Liver (tissue), 9 donors: ENCODE data around the gene IP6K1. TPM values are rescaled to one million over a fixed set of nuclear protein-coding genes. Genes with fewer than 3 reads are reported as not detected.

Experiments
- DNase-seq: peaks from one replicate; pipeline ENCODE4 v3.0.0-alpha.2; 2017; ENCODE audit warnings: low spot score
- H3K27ac ChIP-seq, 2 donors: one replicate each; pipeline ENCODE4 v1.7.0; 2013; ENCODE audit warnings: inconsistent platforms in 2 of 2, low read length in 2 of 2, control low read depth in 1 of 2, low read depth in 1 of 2, mild to moderate bottlenecking in 1 of 2
- H3K27me3 ChIP-seq, 4 donors: one replicate each; pipeline versions ENCODE4 v1.6.1 to v1.7.0; 2013; ENCODE audit warnings: low read length in 3 of 4, inconsistent platforms in 1 of 4, mild to moderate bottlenecking in 1 of 4, moderate library complexity in 1 of 4; ENCODE audit not compliant: control insufficient read depth in 4 of 4, insufficient read depth in 4 of 4
- H3K36me3 ChIP-seq, 4 donors: one replicate each; pipeline versions ENCODE4 v1.6.1 to v1.7.0; 2013; ENCODE audit warnings: low read length in 3 of 4, mild to moderate bottlenecking in 3 of 4, low read depth in 1 of 4, moderate library complexity in 1 of 4; ENCODE audit not compliant: control insufficient read depth in 4 of 4, insufficient read depth in 3 of 4
- H3K4me1 ChIP-seq, 4 donors: one replicate each; pipeline versions ENCODE4 v1.6.1 to v1.7.0; 2013; ENCODE audit warnings: low read length in 3 of 4, mild to moderate bottlenecking in 3 of 4, moderate library complexity in 1 of 4; ENCODE audit not compliant: control insufficient read depth in 4 of 4, insufficient read depth in 4 of 4
- H3K4me3 ChIP-seq, 3 donors: one replicate each; pipeline versions ENCODE4 v1.6.1 to v1.7.0; 2013; ENCODE audit warnings: low read length in 3 of 3, control low read depth in 1 of 3, low read depth in 1 of 3, mild to moderate bottlenecking in 1 of 3
- H3K9ac ChIP-seq, 2 donors: one replicate each; pipeline ENCODE4 v1.7.0; 2013; ENCODE audit warnings: low read length in 2 of 2, mild to moderate bottlenecking in 2 of 2, moderate library complexity in 2 of 2, control low read depth in 1 of 2, low read depth in 1 of 2
- H3K9me3 ChIP-seq, 4 donors: one replicate each; pipeline versions ENCODE4 v1.6.1 to v1.7.0; 2013; ENCODE audit warnings: low read length in 3 of 4; ENCODE audit not compliant: control insufficient read depth in 4 of 4
- ATF3 ChIP-seq: IDR thresholded peaks from 2 replicates; pipeline ENCODE4 v1.6.1; 2016; ENCODE audit warnings: antibody characterized with exemption
- CTCF ChIP-seq: fragments of 150-350 bp; IDR thresholded peaks from 2 replicates; pipeline ENCODE4 v1.5.1; 2017; ENCODE audit warnings: improper control_type of control experiment, low read depth, low read length; ENCODE audit not compliant: missing input control
- EGR1 ChIP-seq, 2 donors: IDR thresholded peaks; 2 replicates each; pipeline ENCODE4 v1.6.1; 2016 to 2018; ENCODE audit warnings: antibody characterized with exemption in 2 of 2, low read depth in 2 of 2
- FOXA1 ChIP-seq: IDR thresholded peaks from 2 replicates; pipeline ENCODE4 v1.6.1; 2016; ENCODE audit warnings: antibody characterized with exemption
- FOXA2 ChIP-seq: IDR thresholded peaks from 2 replicates; pipeline ENCODE4 v1.6.1; 2016; ENCODE audit warnings: antibody characterized with exemption
- GABPA ChIP-seq, 2 donors: IDR thresholded peaks in 1 of 2; conservative IDR thresholded peaks in 1 of 2; 2 replicates each; pipeline ENCODE4 v1.6.1; 2016; ENCODE audit warnings: antibody characterized with exemption in 2 of 2, mild to moderate bottlenecking in 1 of 2, moderate library complexity in 1 of 2
- HNF4A ChIP-seq, 2 donors: conservative IDR thresholded peaks; 2 replicates each; pipeline ENCODE4 v1.6.1; 2016; ENCODE audit warnings: antibody characterized with exemption in 2 of 2, mild to moderate bottlenecking in 2 of 2
- HNF4G ChIP-seq: IDR thresholded peaks from 2 replicates; pipeline ENCODE4 v1.6.1; 2016; ENCODE audit warnings: antibody characterized with exemption
- NR2F2 ChIP-seq: IDR thresholded peaks from 2 replicates; pipeline ENCODE4 v1.6.1; 2016; ENCODE audit warnings: antibody characterized with exemption
- RAD21 ChIP-seq, 2 donors: IDR thresholded peaks; 2 replicates each; pipeline ENCODE4 v1.6.1; 2016; ENCODE audit warnings: antibody characterized with exemption in 2 of 2, mild to moderate bottlenecking in 2 of 2
- RXRA ChIP-seq, 2 donors: IDR thresholded peaks; 2 replicates each; pipeline ENCODE4 v1.6.1; 2017 to 2018; ENCODE audit warnings: antibody characterized with exemption in 2 of 2, mild to moderate bottlenecking in 1 of 2
- SP1 ChIP-seq: IDR thresholded peaks from 2 replicates; pipeline ENCODE4 v1.6.1; 2018; ENCODE audit warnings: antibody characterized with exemption, mild to moderate bottlenecking
- YY1 ChIP-seq: IDR thresholded peaks from 2 replicates; pipeline ENCODE4 v1.6.1; 2016; ENCODE audit warnings: antibody characterized with exemption, mild to moderate bottlenecking
- WGBS: extraction: QIAGEN DNeasy Blood & Tissue Kit; methylation state at CpG from one replicate; pipeline ENCODE4 v1.1.7; 2013; 5-methylcytosine and 5-hydroxymethylcytosine counted together
- polyA plus RNA-seq, 2 donors: library from polyadenylated mRNA; stranded (reverse) in 1 of 2; unstranded in 1 of 2; fragments of 200-250 nt in 1 of 2; fragments of >200 nt in 1 of 2; fragmentation: Nextera tagmentation in 1 of 2; extraction: Ambion mirVana in 1 of 2; gene quantifications; one replicate each; pipeline versions ENCODE4 v1.2.1 to v1.2.3, GENCODE V29; 2013 to 2015
- total RNA-seq, 2 donors: library from RNA; depleted of rRNA; stranded (reverse); fragments of >200 nt; gene quantifications; one replicate each; pipeline ENCODE4 v1.2.3, GENCODE V29; 2014
- TF ChIP-seq, protein P1 (sequence below): IDR thresholded peaks from 2 replicates; pipeline ENCODE4 v1.6.1; 2016; ENCODE audit warnings: antibody characterized with exemption
- TF ChIP-seq, protein P2 (sequence below): IDR thresholded peaks from 2 replicates; pipeline ENCODE4 v1.6.1; 2016; ENCODE audit warnings: antibody characterized with exemption, mild to moderate bottlenecking
- donor health status: healthy.
- donor health status: healthy.
- donor health status: healthy.
- donor health status: healthy.
- donor health status: healthy.

The IP6K1 gene
- total and polyA plus RNA-seq, 4 donors: 6.6 to 32.3 (median 18.1) TPM

DNA sequence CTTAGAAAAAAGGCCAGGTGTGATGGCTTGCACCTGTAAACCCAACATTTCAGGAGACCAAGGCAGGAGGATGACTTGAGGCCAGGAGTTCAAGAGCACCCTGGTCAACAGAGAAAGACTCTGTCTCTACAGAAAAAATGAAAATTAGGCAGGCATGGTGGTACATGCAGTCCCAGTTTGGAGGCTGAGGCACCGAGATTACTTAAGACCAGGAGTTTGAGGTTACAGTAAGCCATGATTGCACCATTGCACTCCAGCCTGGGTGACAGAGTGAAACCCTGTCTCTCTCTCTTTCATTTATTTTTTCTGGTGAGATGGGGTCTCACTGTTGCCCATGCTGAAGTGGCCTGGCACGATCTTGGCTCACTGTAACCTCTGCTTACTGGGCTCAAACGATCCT is 24.7 kb downstream of the IP6K1 start:
- no peak for DNase-seq
- H3K4me3 ChIP-seq: no peak overlapping the region
- TF ChIP-seq CTCF (no peak), HNF4G (no peak), NR2F2 (no peak), FOXA1 (no peak), SP1 (no peak), GABPA (IDR thresholded peaks at IDR 0.05 in 1 of 2, conservative IDR thresholded peaks at IDR 0.05 in 1 of 2) (no peak), FOXA2 (no peak), RAD21 (IDR thresholded peaks at IDR 0.05) (no peak), YY1 (no peak), RXRA (IDR thresholded peaks at IDR 0.05) (no peak)
- TF ChIP-seq, protein P1, sequence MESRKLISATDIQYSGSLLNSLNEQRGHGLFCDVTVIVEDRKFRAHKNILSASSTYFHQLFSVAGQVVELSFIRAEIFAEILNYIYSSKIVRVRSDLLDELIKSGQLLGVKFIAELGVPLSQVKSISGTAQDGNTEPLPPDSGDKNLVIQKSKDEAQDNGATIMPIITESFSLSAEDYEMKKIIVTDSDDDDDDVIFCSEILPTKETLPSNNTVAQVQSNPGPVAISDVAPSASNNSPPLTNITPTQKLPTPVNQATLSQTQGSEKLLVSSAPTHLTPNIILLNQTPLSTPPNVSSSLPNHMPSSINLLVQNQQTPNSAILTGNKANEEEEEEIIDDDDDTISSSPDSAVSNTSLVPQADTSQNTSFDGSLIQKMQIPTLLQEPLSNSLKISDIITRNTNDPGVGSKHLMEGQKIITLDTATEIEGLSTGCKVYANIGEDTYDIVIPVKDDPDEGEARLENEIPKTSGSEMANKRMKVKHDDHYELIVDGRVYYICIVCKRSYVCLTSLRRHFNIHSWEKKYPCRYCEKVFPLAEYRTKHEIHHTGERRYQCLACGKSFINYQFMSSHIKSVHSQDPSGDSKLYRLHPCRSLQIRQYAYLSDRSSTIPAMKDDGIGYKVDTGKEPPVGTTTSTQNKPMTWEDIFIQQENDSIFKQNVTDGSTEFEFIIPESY: no peak
- TF ChIP-seq, protein P2, sequence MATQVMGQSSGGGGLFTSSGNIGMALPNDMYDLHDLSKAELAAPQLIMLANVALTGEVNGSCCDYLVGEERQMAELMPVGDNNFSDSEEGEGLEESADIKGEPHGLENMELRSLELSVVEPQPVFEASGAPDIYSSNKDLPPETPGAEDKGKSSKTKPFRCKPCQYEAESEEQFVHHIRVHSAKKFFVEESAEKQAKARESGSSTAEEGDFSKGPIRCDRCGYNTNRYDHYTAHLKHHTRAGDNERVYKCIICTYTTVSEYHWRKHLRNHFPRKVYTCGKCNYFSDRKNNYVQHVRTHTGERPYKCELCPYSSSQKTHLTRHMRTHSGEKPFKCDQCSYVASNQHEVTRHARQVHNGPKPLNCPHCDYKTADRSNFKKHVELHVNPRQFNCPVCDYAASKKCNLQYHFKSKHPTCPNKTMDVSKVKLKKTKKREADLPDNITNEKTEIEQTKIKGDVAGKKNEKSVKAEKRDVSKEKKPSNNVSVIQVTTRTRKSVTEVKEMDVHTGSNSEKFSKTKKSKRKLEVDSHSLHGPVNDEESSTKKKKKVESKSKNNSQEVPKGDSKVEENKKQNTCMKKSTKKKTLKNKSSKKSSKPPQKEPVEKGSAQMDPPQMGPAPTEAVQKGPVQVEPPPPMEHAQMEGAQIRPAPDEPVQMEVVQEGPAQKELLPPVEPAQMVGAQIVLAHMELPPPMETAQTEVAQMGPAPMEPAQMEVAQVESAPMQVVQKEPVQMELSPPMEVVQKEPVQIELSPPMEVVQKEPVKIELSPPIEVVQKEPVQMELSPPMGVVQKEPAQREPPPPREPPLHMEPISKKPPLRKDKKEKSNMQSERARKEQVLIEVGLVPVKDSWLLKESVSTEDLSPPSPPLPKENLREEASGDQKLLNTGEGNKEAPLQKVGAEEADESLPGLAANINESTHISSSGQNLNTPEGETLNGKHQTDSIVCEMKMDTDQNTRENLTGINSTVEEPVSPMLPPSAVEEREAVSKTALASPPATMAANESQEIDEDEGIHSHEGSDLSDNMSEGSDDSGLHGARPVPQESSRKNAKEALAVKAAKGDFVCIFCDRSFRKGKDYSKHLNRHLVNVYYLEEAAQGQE: no peak
- peaks cover 0 to 2% (median under 1%) of the 10 kb centered on the region in 4 donors for H3K36me3 ChIP-seq
- H3K9ac ChIP-seq: no peak overlapping the region
- no peaks in the 10 kb centered on the region for H3K9me3 ChIP-seq
- H3K4me1 ChIP-seq: no peaks in the 10 kb centered on the region
- no peak overlapping the region for H3K27ac ChIP-seq
- no peaks in the 10 kb centered on the region for H3K27me3 ChIP-seq
- WGBS: 90% methylated on average over 3 of the region's 3 CpGs

DNA sequence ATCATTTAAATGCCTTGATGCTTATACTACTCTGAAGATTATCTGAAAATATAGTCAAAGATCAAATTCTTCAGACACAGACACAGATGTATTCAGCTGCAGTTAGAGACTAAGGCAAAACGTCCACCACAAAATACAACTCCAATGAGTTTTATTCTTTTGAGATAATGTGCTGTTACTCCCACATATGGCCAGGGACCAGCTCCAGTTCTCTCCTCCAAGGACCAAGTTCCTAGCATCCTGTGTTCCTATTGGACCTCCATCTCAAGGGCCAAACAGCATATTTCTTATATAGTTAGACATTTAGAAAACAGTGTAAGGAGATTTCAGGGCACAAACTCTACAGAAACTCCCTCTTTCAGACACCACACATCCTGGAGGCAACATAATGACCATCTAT is 27.1 kb downstream of the IP6K1 start:
- DNase-seq: no peak

More for the DNA sequence above, 27.1 kb downstream of the IP6K1 start:
- WGBS: 59% methylated on average over 1 of the region's 1 CpG
- peaks cover 0 to 2% (median 0%) of the 10 kb centered on the region in 4 donors for H3K36me3 ChIP-seq
- TF ChIP-seq RAD21 (IDR thresholded peaks at IDR 0.05) (no peak), NR2F2 (no peak), HNF4A (conservative IDR thresholded peaks at IDR 0.05) (no peak), RXRA (IDR thresholded peaks at IDR 0.05) (no peak), YY1 (no peak), GABPA (IDR thresholded peaks at IDR 0.05 in 1 of 2, conservative IDR thresholded peaks at IDR 0.05 in 1 of 2) (no peak), FOXA1 (no peak), SP1 (no peak), FOXA2 (no peak), ATF3 (no peak), HNF4G (no peak), EGR1 (IDR thresholded peaks at IDR 0.05; ENCODE audit: low read depth in 2 of 2) (no peak)
- TF ChIP-seq, protein P2: no peak
- TF ChIP-seq, protein P1: no peak
- H3K27ac ChIP-seq: no peak overlapping the region
- no peak overlapping the region for H3K9ac ChIP-seq
- no peaks in the 10 kb centered on the region for H3K9me3 ChIP-seq
- H3K4me1 ChIP-seq: no peaks in the 10 kb centered on the region
- H3K27me3 ChIP-seq: no peaks in the 10 kb centered on the region
- no peak overlapping the region for H3K4me3 ChIP-seq
